Measurements from ENCODE around the gene GPC3.

DNA sequence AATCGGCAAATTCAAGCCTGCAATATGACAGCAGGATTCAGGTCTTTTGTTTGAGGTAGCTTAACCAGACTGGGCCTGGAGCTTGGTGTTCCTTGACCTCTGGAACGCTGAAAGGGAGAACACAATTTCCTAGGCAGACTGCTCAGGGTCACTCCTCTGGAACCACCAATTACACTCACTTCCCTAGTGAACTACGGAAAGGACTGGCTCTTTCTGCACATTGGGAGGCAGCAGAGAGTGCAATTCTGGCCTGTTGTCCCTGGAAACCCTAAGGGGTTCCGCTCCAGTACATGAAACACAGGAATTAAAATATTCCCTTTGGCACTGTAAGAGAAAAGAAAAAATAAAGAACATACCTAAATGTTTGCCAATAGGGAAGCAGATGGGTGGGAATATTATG is 58.6 kb downstream of the GPC3 start:
- TF ChIP-seq CTCF (IDR thresholded peaks at IDR 0.05) (no peak), POLR2A (IDR thresholded peaks at IDR 0.05) (no peak)
